ENCODE measurements around the gene RNU4-1. TPM values are rescaled to one million over a fixed set of nuclear protein-coding genes. Genes with fewer than 3 reads are reported as not detected.
"Not testable (repeated sequence)": the region's sequence is repeated elsewhere in the genome, so short reads cannot be mapped to it uniquely, and the experiment has no call there.

Gene RNU4-1
- polyA plus RNA-seq, 1 experiment = not detected

- ChIA-PET CTCF (interaction anchor here (1.0 to 21.8 kb wide), 7 partner anchors 8 to 56 kb away, joined by 3 to 685 read pairs (median 9); partner anchors contain the start of genes PXN, RPLP0 and SIRT4), POLR2A (interaction anchor here (0.6 to 2.7 kb wide), 13 partner anchors 8 to 140 kb away, joined by 3 to 54 read pairs (median 7); partner anchors contain the start of genes PXN, RAB35, RNU4-1 and RNU4-2)
- Histone ChIP-seq H3K9me3 (ENCODE audit: control insufficient read depth, insufficient read depth, low read length) (no peaks in the 10 kb centered on the region), H3K27ac (ENCODE audit: low read depth, low read length) (peak overlapping the region; percentile 82), H3K27me3 (ENCODE audit: control insufficient read depth, insufficient read depth, low read length) (no peaks in the 10 kb centered on the region), H3K4me3 (ENCODE audit: low read depth, low read length) (peak overlapping the region; percentile 35)
- TF ChIP-seq CTCF (IDR thresholded peaks at IDR 0.05; ENCODE audit: low read depth, low read length) = peak; percentile 4; the same call in 1 of the 2 replicates
- peak; percentile 84 for DNase-seq (ENCODE audit: low read depth, low spot score)
Observed at GRCh38 chr12:120257041-120257821, 35.8 kb downstream of the RNU4-1 start.

GRCh38 chr12:120254809-120255208, 38.2 kb downstream of the RNU4-1 start:
- no peak for TF ChIP-seq CTCF (IDR thresholded peaks at IDR 0.05; ENCODE audit: low read depth, low read length)
- CTCF ChIA-PET = interaction anchor here (1.5 to 21.8 kb wide), 3 partner anchors 11 to 29 kb away, joined by 6 to 685 read pairs (median 30); partner anchors contain the start of gene PXN
- H3K27ac ChIP-seq (ENCODE audit: low read depth, low read length) = no peak overlapping the region
- H3K9me3 ChIP-seq (ENCODE audit: control insufficient read depth, insufficient read depth, low read length) = no peaks in the 10 kb centered on the region
- no peaks in the 10 kb centered on the region for H3K27me3 ChIP-seq (ENCODE audit: control insufficient read depth, insufficient read depth, low read length)
- no peak for DNase-seq (ENCODE audit: low read depth, low spot score)
- POLR2A ChIA-PET = no interaction called here
- no peak overlapping the region for H3K4me3 ChIP-seq (ENCODE audit: low read depth, low read length)

- H3K27me3 ChIP-seq (ENCODE audit: control insufficient read depth, insufficient read depth, low read length); H3K4me3 ChIP-seq (ENCODE audit: low read depth, low read length); POLR2A ChIA-PET; H3K9me3 ChIP-seq (ENCODE audit: control insufficient read depth, insufficient read depth, low read length); DNase-seq (ENCODE audit: low read depth, low spot score); H3K27ac ChIP-seq (ENCODE audit: low read depth, low read length): not testable (repeated sequence)
- CTCF ChIA-PET = interaction anchor here (1.0 to 1.8 kb wide), 3 partner anchors 12 to 25 kb away, joined by 5 to 7 read pairs (median 5); partner anchors contain the start of gene PXN
Observed at GRCh38 chr12:120253313-120253712, 39.7 kb downstream of the RNU4-1 start.

- no peaks in the 10 kb centered on the region for H3K9me3 ChIP-seq (ENCODE audit: control insufficient read depth, insufficient read depth, low read length)
- no peak for DNase-seq (ENCODE audit: low read depth, low spot score)
- ChIA-PET CTCF (interaction anchor here (1.0 to 3.8 kb wide), 5 partner anchors 10 to 24 kb away, joined by 3 to 26 read pairs (median 5); partner anchors contain the start of gene PXN), POLR2A (no interaction called here)
- no peak overlapping the region for H3K27ac ChIP-seq (ENCODE audit: low read depth, low read length)
- no peak for TF ChIP-seq CTCF (IDR thresholded peaks at IDR 0.05; ENCODE audit: low read depth, low read length)
- no peak overlapping the region for H3K4me3 ChIP-seq (ENCODE audit: low read depth, low read length)
- no peaks in the 10 kb centered on the region for H3K27me3 ChIP-seq (ENCODE audit: control insufficient read depth, insufficient read depth, low read length)
Observed at GRCh38 chr12:120252071-120252906, 40.7 kb downstream of the RNU4-1 start.

GRCh38 chr12:120251364-120252070, 41.5 kb downstream of the RNU4-1 start:
- DNase-seq (ENCODE audit: low read depth, low spot score); H3K27ac ChIP-seq (ENCODE audit: low read depth, low read length); POLR2A ChIA-PET; H3K4me3 ChIP-seq (ENCODE audit: low read depth, low read length); H3K9me3 ChIP-seq (ENCODE audit: control insufficient read depth, insufficient read depth, low read length); H3K27me3 ChIP-seq (ENCODE audit: control insufficient read depth, insufficient read depth, low read length): not testable (repeated sequence)
- CTCF ChIA-PET = interaction anchor here (1.1 to 3.8 kb wide), 6 partner anchors 9 to 51 kb away, joined by 3 to 26 read pairs (median 6); partner anchors contain the start of genes PXN and RPLP0
